DMS 273 treated with DMSO at 0.1 percent for 48 hours (cell line): ENCODE data around the gene HPD.
"Not testable (repeated sequence)": the region's sequence is repeated elsewhere in the genome, so short reads cannot be mapped to it uniquely, and the experiment has no call there.

ENCODE experiments used
- DNase-seq: peaks from one replicate; lab custom pipeline; 2025; lab: John Stamatoyannopoulos, UW

HPD gene

GRCh38 chr12:121861636-121862254 is 3.1 kb upstream of the HPD start:
- no peak for DNase-seq

- not testable (repeated sequence) for DNase-seq
Observed at GRCh38 chr12:121860699-121861098, 2.0 kb upstream of the HPD start.

- DNase-seq: no peak
Observed at GRCh38 chr12:121860257-121860656, 1.6 kb upstream of the HPD start.

GRCh38 chr12:121858318-121858661 is 369 bp downstream of the HPD start:
- DNase-seq: no peak

- no peak for DNase-seq
Observed at GRCh38 chr12:121857322-121858246, 1.1 kb downstream of the HPD start.

GRCh38 chr12:121852392-121852791 is 6.3 kb downstream of the HPD start:
- DNase-seq: not testable (repeated sequence)

- DNase-seq: no peak
Observed at GRCh38 chr12:121849665-121850064, 9.0 kb downstream of the HPD start.

- DNase-seq: no peak
Observed at GRCh38 chr12:121849211-121849610, 9.4 kb downstream of the HPD start.

- no peak for DNase-seq
Observed at GRCh38 chr12:121845701-121846100, 13.0 kb downstream of the HPD start.

GRCh38 chr12:121843236-121843982 is 15.2 kb downstream of the HPD start:
- DNase-seq: no peak

GRCh38 chr12:121839993-121840761 is 18.5 kb downstream of the HPD start:
- no peak for DNase-seq

GRCh38 chr12:121839106-121839992 is 19.3 kb downstream of the HPD start:
- DNase-seq: peak; percentile 86

GRCh38 chr12:121838126-121838525 is 20.5 kb downstream of the HPD start:
- no peak for DNase-seq

GRCh38 chr12:121837680-121838079 is 21.0 kb downstream of the HPD start:
- no peak for DNase-seq

- DNase-seq: no peak
Observed at GRCh38 chr12:121831571-121832245, 27.0 kb downstream of the HPD start.

- DNase-seq: no peak
Observed at GRCh38 chr12:121830588-121831265, 27.9 kb downstream of the HPD start.

GRCh38 chr12:121830134-121830533 is 28.5 kb downstream of the HPD start:
- DNase-seq: no peak

GRCh38 chr12:121829250-121829918 is 29.3 kb downstream of the HPD start:
- no peak for DNase-seq

GRCh38 chr12:121828826-121829225 is 29.8 kb downstream of the HPD start:
- DNase-seq: no peak
